NCI-H748 treated with DMSO at 0.1 percent for 48 hours (cell line): ENCODE data around the gene LRIG1.
"Not testable (repeated sequence)": the region's sequence is repeated elsewhere in the genome, so short reads cannot be mapped to it uniquely, and the experiment has no call there.

Experiments
- DNase-seq: peaks from one replicate; lab custom pipeline; 2025; lab: John Stamatoyannopoulos, UW

LRIG1 gene

GRCh38 chr3:66421893-66422292 lies 78.9 kb downstream of the LRIG1 start:
- DNase-seq: not testable (repeated sequence)

DNA sequence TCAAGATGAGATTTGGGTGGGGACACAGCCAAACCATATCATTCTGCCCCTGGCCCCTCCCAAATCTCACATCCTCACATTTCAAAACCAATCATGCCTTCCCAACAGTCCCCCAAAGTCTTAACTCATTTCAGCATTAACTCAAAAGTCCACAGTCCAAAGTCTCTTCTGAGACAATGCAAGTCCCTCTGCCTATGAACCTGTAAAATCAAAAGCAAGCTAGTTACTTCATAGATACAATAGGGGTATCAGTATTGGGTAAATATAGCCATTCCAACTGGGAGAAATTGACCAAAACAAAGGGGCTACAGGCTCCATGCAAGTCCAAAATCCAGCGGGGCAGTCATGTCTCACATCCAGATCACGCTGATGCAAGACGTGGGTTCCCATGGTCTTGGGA lies 79.7 kb downstream of the LRIG1 start:
- DNase-seq: not testable (repeated sequence)

DNA sequence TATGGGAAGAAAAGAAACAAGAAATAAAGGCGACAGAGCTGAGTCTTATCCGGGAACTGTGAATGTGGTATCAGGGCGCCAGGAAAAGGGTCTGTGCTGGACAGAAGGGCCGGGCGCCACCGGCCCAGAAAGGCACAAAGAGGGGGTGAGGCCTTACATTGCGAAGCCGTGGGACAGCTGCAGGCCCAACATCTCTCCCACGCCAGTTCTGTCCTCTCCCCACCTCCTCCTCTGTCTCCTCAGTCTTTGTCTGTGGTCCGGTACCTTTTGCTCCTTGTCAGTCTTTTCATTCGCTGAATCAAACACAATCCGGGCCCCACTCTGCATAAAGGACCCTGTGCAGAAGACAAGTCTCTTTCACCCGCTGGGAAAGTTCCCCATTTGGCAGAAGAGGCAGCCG lies 81.8 kb downstream of the LRIG1 start:
- no peak for DNase-seq

DNA sequence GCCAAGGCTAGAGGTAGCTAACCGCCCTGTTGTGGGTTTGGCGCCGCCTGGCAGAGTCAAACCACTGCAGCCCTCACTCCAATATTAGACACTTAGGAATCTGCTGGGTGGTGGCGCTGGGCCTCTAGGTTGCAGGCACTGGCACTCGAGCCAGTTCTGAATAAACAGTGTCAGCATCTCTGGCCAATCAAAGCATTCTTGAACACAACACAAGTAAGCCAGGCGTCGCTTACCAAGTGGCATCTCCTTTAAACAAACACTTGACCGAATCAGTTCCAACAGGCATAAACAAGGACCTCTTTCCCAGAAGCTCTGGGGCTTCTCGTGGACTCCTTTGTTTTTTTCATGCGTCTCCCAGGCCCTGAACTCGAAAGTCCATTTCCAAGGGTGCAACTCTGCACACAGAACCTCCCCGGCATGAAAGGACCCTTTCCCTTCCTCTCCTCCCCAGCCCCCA lies 82.3 kb downstream of the LRIG1 start:
- no peak for DNase-seq

DNA sequence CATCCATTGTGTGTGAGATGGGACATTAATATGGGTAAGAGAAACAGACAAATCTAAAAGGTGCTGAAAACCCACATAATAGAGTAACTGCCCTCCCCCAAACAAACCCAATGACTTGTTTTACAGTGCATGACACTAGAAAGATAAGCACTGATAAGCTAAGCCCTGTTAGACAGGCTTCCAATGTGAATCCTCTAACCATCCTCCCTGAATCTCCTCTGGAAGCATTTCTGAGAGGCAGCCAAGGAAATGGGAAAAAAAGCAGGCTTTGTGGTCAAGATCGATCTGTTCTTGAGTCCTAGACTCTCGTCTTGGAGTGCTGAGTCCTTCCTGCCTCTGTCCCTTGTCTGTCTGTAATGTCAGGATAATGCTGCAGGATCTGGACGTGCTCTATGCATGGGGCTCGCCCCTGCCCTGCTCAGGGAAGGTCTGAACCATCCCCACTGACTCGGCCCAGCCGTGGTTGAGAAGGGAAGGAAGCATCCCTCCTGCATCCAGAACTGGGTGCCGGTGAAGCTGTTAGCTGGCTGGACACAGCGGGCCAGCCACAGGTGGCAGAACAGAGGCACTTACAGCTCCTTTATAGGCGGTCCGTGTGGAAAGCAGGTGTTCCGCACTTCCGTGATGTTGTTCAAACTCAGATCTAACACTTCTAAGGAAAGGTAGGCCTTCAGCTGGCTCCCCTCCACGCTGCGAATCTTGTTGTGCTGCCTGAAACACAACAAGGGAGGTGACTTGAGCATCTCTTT lies 84.1 kb downstream of the LRIG1 start:
- DNase-seq: no peak

DNA sequence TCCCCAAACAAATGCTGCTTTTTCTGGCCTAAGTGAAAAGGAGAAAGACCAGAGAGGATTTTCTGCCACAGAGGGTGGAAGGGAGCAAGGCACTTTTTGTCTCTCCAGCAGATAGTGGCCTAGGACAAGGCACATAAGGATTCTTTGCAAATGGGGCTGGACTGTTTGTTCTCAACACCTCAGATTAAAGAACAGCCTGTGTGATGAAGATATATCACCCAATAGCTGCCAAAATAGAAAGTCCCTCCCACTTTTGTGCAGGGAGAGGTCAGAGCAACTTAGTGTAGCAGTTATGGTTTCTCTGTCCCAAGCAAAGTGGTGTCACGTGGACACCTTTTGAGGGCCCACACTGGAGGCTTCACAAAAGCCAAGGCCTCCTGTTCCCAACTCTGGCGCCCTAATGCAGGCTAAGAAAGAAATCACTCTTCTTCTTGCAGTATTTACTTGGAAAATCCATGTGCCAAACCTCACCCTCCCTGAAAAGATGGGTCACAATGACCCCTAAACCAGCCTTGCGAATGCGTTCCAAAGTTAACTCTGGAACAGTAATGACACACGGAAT lies 84.9 kb downstream of the LRIG1 start:
- DNase-seq: no peak

- DNase-seq: no peak
Measured at GRCh38 chr3:66414846-66415245, 86.0 kb downstream of the LRIG1 start.

DNA sequence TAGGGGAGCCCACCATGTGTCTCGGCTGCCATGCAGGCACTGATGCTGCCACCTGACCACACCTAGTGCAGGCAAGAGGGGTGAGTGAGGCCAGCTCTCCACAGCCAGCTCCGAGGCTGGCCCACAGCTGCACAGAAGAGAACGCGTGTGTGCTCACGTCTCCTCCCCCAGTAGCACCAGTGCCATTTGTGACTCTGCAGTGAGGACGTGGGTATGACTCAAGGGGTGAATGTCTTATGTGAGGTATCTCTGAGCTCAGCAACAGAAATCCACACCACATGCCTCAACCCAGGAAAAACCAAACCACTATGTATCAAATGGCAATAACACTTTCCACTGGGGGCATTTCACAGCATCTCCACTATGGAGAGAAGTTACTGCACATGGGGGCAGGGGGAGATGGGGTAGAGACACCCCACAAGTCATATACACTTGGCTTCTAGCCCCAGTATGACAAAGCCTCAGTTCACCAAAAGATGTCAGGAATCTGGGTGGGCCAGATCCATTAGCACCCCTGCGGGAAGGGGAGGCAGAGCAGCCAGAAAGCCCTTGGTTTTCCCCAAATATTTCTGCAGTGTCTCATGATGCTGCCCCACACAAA lies 87.6 kb downstream of the LRIG1 start:
- no peak for DNase-seq

DNA sequence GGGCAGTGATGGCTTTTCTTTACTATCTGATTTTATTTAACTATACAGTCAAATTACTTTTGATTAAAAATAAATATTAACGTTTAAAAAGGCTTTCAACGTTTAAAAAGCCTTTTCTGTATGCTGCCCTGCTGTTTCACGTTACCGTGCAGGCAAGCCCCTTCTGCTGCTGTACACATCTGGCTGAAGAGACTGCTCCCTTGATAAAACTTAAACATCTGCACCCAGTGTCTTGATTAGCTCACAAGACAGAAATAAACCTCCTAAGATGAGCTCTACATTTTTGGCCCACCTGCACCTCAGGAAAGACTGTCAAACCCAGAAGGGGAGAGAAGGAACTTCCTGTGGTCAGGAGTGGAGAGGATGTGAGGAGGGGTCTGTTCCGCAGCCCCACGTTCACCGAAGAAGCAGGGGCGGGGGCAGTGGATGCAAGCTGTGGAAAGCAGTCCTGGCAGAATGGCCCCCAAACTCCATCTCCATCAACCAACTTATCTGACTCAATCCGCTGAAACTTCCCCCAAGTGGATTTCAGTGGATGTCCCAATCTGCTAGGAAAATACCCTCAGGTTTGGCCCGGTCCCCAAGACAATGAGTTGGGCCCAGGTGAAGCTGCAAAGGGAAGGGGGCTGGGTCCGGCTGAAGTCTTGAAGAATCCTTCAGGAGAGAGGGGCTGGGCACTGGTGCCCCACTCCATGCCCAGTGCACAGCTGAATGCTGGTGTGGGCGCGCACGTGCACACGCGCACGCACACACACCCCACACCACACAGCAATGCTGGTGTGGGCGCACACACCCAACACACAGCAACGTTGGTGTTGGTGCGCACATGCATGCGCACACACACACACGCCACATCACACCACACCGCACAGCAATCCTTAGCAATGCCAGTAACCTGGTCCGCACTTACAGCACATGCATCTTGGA lies 88.6 kb downstream of the LRIG1 start:
- no peak for DNase-seq

DNA sequence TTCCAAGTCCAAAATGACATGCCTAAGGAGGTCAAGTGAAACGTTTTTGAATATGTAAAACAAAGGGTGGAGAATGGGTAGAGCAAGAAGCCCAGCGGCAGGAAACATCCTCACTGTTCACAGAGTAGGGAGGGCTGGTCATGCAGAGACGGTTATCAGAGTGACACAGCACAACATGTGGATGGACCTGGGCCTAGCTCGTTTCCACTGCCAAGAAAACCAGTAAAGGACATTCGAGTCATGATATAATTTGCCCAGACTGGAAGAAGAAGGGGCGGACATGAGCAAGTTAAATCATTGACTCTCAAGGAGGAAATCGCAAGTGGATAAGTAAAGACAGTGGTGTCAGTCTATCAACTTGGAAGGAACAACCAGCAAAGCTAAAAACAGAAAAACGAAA lies 89.3 kb downstream of the LRIG1 start:
- no peak for DNase-seq

GRCh38 chr3:66410976-66411375 lies 89.8 kb downstream of the LRIG1 start:
- no peak for DNase-seq

- no peak for DNase-seq
Measured at GRCh38 chr3:66409771-66410754, 90.8 kb downstream of the LRIG1 start.

- no peak for DNase-seq
Measured at GRCh38 chr3:66407611-66408218, 93.1 kb downstream of the LRIG1 start.

DNA sequence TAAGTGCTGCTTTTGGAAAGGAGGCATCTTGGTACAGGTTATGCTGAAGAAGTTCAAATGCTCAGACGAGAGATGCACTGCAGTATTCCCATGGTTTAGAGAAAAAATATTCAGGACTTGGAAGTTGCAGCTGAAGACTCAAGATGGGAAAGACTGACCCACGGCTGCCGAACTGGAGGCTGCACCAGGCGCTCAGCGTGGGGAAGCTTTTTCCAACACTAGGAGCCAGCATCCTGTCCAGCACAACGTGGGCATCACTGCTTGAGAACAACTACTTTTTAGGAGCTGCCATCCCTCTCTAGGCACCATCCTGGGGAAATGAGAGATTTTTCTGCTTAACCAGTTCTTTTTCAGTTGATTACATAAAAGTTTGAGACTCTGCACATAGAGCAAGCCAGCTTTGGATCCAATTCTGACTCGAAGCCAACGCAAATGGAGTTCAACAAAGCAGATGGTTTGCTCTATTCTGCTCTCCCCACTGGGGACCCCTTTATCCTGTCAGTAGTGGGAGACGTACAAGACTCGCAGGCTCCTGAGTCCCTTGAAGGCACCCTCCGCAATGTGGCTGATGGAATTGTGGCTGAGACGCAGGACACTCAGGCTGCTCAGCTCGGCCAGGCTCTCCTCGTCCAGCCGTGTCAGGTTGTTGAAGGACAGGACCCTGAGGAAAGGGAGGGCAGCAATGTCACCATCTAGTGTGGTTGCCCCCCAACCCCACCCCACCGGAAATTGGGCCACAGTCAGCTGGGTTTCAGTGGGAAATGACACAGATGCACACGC lies 93.8 kb downstream of the LRIG1 start:
- DNase-seq: no peak

GRCh38 chr3:66406163-66406562 lies 94.7 kb downstream of the LRIG1 start:
- no peak for DNase-seq

DNA sequence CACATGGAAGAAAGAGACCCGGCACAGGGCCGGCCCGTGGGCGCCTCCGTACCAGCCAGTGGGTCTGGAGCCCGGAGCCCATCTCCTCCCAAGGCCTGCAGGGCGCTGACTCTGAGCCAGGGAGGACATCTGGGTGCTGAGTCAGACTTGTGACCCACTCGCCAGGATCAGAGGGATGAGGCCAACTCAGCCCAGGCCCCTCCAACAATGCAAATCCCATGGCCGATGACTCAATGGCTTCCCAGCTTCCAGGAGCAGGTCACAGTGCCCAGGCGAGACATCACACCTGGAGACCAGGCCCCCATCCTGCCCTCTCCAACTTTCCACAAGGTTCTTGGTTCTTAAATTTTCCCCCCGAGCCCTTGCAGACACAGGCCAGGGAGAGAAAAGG lies 95.1 kb downstream of the LRIG1 start:
- DNase-seq: no peak

DNA sequence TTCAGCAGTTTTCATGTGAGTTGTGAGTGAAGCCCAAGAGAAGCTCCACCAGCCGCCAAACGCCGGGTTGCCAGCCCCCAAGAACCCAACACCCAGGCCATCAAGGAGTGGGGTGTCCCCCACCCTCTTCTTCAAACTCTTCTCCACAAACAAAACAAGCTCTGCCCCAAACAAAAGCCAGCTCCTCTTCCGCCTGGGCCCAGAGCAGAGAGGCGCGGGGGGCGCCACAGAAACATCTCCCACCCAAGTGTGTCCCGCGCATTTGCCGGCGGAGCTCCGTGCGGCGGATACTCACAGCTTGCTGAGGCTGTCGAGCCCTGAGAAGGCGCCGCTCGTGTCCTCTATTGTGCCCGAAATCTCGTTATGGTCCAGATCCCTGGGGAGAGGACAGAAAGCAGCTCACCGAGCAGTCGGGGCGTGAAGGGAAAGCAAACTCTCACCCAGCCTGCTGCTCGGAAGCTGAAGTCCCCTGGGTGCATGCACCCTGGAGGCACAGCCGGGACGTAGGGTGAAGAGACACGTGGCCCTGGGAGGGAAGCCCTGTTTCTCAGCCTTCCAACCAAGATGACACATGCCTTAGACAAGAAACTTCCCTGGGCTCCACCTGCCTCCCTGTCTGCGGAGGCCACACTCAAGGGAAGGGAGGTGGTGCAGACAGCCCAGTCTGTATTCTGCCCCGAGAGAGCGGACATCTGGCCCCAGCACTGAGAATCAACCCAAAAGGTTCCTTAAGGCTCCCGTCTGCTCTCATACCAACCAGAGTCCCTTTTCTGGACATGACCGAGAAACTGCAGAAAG lies 95.7 kb downstream of the LRIG1 start:
- no peak for DNase-seq

DNA sequence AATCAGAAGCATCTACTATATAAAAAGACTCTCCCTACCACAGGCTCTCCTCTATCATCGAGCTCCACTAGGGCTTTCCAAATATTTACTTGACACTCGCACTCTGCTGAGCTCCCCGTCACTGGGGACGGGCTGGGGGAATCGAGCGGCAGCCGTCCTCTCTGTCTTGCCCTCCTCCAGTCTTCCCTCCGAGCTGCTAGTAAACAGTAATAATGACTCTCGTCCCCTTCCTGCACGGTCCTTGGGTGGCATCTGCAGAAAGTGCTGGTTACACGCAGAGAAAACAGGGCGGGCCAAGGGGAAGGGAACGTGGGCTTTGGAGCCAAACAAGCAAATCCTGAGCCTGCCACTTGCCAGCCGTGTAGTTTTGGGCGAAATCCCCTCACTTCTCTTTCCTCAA lies 96.6 kb downstream of the LRIG1 start:
- no peak for DNase-seq

- DNase-seq: no peak
Measured at GRCh38 chr3:66403323-66403990, 97.4 kb downstream of the LRIG1 start.
